ENCODE results near the gene SAMD9L.
A peak's percentile ranks its signal among the peaks of the same experiment; 100 is the strongest.

Gene SAMD9L

DNA sequence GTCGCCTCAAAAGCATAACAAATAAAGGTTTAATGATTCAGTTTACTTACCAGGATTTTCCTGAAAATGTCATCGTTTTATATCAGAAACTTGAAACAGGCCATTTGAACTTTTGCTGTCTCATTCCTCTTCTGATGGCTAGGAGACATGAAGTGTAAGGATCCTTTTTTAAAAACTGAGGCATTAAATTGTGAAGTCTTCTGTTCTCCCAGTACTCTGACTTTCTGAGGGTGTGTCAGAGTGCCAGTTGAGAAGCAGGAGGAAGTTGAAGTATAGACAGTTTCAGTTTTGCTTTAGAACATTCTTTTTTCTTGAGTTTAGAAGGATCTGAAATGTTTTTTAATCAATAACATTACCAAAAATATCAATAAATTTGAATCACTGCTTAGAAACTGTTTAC, at the start of gene SAMD9L:
Gene SAMD9L (minus strand): TSS at position 242 of the 400 bp plus-strand sequence. CDS start 12,414 bp downstream, outside the sequence.
- DNase-seq (ENCODE audit: low spot score) = peak; percentile 42
- FAIRE-seq = no peak

DNA sequence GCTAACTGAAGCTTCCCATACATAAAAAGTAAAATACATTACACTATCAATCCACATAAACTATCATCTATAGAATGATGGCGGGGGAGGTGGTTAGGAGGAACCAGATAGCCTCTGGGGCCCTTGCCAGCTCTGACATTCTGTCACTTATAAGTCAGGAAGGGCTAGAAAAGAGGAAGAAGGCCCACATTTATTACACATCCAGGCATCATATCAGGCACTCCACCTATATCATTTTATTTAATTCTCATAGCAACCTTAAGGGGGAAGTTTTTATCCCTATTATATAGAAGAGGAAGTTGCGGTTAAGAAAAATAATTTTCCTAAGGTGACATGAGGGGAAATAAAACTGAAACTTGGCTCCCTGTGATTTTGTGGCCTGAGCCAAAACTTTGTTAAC, 48.2 kb upstream of the SAMD9L start:
- FAIRE-seq = no peak
- DNase-seq (ENCODE audit: low spot score) = no peak

DNA sequence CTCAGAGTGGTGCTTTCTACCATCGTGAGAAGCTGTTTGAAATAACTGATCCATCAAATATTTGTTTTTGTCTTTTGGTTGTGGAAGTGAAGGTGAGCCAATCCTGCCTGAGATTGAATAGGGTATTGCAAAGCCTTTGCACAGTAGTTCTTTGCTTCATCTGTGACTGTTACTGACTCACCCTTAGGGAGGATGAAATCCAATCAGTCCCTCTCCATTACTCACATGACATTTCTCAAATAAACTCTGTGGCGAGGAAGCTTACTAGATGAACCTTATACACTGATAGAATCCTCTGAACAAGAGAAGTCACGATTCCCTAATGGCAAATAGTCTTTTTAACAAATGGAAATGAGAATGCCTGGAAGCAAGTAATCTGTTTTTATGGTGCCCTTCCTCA, 46.2 kb upstream of the SAMD9L start:
- peak; percentile 19 for DNase-seq (ENCODE audit: low spot score)
- no peak for FAIRE-seq

DNA sequence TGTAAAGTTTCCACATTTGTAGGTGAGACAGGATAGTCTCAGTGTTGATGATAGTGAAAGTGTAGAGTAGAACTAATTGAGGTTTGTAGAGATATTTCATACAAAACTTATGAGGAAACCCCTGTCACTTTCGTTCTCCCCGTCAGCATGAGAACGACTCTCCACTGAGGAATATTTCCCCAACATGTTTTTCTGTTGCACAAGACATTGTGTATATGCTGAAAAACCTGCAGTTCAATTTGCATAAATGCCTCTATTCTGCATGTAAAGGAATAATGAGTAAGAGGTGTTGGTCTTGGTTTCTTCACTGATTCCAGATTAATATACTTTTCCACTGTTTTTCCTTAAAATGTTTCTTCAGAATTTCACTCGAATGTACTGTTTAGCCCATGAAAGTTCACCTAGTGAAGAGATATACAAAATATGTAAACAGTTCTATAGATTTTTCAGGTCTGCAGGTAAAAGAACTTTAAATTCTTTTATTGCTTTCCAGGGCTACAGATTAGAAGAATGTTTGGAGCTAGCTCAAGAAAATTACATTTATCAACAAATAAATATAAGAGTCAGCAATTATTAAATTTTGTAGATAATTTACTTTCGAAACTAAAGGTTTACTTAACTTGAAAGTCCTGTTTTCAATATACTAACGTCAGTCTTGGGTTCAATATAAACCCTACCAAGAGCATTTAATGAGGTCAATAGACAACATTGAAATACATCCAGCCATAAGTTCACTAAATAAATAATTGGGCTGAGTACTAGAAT, 40.9 kb upstream of the SAMD9L start:
- no peak for DNase-seq (ENCODE audit: low spot score)
- no peak for FAIRE-seq

DNA sequence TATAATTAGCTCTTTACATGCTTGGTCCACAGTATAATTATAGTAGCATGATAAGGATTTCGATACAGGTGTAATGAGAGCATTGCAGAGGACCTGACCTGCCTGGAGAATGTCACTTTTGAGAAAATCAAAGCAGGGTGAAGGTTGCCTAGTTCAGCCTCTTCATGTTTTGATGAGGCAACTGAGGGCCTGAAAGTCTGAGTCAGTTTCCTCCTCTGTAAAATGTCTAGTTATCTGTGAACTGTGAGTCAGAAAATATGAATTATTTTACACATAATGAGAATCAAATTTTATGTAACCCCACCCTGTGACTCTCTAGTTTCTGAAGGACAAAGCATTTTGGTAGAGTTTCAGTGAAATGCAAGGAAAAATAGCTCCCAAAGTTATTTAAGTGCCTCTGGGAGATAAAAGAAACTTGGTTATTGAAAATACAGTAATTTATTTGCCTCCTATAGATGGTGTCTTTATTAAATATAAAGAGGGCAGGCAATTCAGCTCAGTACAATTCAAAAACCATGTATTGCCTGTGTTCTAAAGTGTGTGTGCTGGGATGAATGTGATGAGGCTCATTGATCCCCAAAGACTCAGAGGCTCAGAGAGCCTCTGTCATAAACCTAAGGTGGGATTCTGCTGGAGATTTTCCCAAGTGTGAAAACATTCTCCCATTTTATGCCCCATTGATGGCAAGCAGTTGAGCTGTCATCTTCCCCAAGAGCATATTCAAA, 37.3 kb upstream of the SAMD9L start:
- no peak for FAIRE-seq
- no peak for DNase-seq (ENCODE audit: low spot score)

DNA sequence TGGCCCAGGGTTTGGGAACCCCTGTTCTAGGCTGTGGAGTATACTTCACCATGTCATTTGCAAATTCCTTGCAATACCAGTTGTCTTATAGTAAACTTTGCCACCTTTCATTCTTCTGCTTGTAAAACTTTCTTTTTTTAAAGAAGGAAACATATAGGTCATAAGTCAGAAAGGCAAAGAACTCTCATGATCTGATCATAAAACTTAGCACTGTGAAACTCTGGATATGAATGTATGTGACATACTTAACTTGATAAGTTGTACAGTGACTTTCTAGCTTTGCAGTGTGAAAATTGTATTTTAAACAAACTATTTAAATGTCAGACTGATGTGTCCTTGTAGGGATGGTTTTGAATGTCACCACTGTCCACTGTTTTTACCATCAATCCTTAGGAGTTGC, 31.0 kb upstream of the SAMD9L start:
- no peak for DNase-seq (ENCODE audit: low spot score)
- FAIRE-seq = no peak

DNA sequence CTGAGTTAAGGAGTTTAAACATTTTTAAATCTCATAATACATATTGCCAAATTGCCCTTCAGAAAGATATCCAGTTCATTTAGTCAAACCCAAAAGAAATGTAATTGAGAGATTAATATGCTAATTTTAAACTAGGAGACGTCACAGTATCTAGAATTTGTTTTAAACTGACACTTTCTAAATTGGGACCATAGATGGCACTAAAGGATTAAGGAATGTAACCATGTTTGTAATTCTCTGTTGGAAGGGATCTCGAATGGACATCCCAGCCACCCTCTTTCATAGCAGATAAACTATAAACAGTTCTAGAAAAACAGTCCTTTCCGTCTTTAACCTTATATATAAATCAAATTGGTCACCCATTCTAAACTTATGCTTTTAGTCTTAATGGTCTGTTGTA, 30.0 kb upstream of the SAMD9L start:
- no peak for DNase-seq (ENCODE audit: low spot score)
- FAIRE-seq = no peak

DNA sequence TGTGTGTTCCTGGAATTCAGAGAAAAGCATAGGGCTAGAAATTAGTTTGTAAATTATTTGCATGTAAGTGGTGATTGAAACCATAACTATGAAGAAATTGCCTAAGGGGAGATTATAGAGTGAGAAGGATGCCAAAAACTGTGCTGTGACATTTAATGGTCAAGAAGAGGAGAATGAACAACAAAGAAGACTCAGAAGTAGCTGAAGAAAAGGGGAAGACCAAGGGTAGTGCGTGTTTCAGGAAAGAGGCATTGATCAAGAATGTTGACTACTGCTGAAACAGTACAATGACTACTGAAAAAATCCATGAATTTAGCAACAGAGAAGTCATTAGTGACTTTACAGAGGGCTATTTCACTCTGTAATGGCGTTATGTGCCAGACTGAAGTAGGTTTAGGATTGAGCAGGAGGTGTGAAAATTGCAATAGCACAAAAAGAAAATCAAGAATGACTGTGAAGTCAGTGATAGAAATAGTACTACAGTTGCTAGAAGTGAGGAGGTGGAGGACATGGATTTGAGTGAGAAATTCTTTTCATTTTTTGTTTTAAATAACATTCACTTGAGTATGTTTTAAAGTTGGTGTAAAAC, 28.9 kb upstream of the SAMD9L start:
- no peak for DNase-seq (ENCODE audit: low spot score)
- FAIRE-seq = no peak

DNA sequence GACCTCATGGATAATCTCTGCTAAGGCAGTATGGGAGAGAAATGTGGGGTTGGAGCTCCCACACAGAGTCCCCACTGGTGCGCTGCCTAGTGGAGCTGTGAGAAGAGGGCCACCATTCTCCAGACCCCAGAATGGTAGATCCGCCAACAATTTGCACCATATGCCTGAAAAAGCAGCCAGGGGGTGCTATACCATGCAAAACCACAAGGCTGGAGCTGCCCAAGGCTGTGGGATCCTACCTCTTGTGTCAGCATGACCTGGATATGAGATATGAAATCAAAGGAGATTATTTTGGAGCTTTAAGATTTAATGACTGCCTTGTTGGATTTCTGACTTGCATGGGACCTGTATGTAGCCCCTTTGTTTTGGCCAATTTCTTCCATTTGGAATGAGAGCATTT, 27.0 kb upstream of the SAMD9L start:
- FAIRE-seq = no peak

DNA sequence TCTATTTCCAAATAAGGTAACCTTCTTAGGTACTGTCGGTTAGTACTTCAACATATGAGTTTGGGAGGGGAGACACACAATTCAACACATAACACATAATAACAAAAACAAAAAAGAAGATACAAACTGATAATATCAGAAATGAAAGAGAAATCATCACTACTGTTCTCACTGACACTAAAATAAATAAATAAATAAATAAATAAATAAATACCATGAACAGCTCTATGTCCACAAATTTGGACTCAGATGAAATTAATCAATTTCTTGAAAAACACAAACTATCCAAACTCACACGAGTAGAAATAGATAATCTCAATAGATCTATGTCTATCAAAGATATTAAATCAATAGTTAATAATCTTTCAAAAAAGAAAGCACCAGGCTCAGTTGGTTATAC, 24.5 kb upstream of the SAMD9L start:
- DNase-seq (ENCODE audit: low spot score) = no peak
- FAIRE-seq = no peak

More for the DNA sequence above, 27.0 kb upstream of the SAMD9L start:
- DNase-seq (ENCODE audit: low spot score) = no peak

DNA sequence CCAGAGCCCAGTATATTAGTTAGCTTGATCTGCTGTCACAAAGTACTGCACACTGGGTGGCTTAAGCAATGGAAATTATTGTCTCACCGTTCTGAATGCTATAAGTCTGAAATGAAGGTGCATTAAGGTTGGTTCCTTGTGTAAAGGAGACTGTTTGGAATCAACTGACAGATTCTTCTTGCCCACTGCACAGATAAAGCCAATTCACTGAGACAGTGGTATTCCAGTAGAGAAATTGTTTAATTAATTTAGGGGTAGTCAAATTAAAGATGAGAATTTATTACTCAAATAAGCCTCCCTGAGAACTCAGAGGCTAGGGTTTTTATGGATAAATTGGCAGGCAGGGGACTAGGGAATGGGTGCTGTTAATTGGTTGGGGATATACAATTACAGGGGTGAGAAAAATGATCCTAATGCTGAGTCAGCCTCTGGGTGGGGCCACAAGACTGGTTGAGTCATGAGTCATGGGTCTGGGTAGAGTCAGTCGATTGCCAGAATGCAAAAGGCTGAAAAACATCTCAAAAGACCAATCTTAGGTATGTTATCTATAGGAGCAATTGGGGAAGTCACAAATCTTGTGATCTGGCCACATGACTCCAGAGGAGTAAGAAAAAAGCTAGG, 23.5 kb upstream of the SAMD9L start:
- no peak for FAIRE-seq
- DNase-seq (ENCODE audit: low spot score) = no peak

DNA sequence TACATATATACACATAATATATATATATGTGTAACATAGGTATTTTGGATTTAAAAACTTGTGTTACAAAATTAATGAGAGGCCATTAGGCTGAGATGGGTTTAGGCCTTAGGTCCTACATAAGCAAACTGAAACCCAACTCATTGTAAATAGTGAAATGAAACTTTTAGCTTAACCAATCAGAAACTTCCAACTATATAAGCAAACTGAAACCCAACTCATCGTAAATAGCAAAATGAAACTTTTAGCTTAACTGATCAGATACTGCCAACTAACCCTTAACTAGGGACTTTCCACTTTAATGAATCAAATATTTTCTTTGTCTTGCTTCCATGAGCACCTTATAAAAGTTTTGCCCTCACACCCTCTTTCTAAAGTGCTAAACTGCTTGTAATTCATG, 17.3 kb upstream of the SAMD9L start:
- FAIRE-seq = no peak

DNA sequence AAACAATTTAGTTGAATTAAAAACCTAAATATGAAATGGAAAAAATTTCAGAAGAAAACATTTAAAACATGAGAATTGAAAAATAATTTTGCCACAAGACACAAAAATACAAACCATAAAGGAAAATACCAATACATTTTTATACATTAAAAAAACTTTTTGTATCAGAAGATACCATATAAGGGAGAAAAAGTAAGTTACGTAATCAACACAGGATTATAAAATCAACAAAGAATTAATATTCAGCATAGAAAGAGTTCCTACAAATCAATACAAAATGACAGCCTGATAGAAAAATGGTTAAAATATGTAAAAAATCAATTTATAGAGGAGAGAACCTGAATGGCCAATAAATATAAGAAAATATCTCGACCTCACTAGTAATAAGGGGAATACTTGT, 16.6 kb upstream of the SAMD9L start:
- no peak for DNase-seq (ENCODE audit: low spot score)
- FAIRE-seq = peak; percentile 60

More for the DNA sequence above, 17.3 kb upstream of the SAMD9L start:
- no peak for DNase-seq (ENCODE audit: low spot score)

DNA sequence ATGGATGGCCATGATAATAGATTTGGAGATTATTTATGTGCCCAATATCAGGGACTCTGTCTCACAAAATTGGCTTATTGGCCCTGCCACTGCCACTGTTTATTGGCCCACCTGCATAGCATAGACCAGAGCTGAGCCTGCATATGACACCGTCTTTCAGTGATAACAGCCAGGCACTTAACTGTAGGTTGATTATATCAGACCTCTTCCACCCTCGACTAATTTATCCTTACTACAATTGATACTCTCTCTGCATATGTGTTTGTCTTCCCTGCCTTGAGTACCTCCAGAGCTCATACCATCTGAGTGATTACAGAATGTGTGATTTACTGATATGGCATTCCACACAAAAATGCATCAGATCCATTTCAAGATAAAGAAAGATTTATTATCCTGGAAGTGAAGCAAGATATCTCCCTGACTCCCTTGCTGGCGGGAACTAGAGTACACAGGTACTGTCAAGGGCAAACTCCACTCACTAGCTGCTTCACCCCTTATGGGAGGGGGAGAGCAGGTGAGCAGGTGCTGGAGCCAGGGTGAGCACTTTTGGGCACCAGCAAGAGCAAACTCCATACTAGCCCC, 13.1 kb upstream of the SAMD9L start:
- FAIRE-seq (no peak), DNase-seq (ENCODE audit: low spot score) (no peak)

DNA sequence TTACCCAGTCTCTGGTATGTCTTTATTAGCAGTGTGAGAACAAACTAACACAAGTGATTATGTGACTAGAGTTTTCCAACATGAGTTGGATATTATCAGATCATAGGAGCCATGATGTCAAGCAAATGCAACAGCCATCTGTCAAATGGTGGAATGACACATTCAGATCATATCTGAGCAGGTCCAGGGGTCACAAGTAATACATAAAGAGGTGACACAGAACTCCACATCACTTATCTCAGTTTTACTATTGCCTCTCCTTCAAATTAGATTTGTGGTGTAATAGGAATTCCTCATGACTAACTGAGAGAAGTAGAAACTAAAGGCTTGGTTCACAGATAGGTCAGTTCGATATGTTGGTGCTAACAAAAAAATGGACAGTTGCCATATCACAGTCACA, 12.2 kb upstream of the SAMD9L start:
- FAIRE-seq = no peak
- peak; percentile 43 for DNase-seq (ENCODE audit: low spot score)

DNA sequence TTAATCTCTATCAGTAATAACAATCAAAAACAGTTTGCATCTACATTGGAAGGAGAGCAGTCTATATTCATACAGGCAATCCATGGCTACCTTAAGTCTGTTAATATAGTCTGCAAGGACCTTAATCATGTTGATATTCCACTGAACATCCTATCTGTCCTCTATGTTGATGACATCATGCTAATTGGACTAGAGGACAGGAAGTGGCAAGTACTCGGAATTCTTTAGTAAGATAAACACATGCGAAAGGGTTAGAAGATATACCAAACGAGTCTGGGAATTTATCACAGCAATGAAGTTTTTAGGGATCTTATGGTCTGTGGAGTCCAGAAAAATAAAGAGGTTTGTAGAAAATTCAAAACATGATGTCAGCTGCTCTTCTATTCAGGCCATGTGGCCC, 11.3 kb upstream of the SAMD9L start:
- DNase-seq (ENCODE audit: low spot score) (no peak), FAIRE-seq (no peak)

DNA sequence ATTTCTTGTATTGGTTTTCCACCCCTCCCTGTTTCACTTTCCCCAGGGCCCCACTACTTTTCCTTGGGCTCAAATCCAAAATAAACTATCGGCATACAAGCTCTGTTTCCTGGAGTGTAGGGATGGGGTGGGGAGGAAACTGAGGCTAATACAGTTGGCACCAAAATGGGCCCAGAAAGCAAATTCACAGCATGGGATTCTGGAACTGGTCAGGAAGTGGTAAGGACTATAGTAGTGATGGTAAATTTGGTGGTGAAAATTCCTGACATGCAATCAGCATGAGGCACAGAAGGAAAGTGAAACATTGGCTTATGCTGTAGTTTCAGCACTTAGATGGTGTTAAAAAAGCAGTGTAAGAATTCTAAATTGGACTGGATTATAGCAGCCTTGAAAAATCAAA, 8.7 kb upstream of the SAMD9L start:
- FAIRE-seq (no peak), DNase-seq (ENCODE audit: low spot score) (peak; percentile 70)

DNA sequence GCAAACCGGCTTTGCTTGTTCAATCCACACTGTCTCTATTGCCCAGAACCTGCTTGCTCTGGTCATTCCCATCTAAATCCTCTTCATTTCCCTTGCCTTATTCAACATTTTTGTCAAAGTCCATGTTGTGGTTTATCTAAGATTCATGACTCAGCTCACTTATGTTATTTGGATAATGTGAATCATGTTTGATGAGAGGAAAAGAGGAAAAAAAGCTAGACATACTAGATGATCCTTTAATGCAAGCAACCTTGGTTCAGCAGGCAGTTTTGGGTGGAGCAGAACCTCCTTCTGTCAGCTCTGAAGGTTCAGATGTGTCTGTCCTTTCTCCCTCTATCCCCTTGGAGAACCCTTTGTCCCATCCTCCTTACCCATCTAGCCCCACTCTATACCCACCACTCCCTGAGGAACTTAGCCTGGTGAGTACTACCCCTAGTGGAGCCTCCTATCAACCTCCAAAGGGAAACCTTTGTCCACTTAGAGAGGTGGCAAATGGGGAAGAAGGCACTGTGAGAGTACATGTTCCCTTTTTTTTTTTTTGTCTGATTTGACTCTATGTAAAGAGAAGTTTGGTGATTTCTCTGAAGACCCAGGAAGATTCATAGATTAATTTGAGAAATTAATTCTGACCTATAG, 2.1 kb upstream of the SAMD9L start:
- DNase-seq (ENCODE audit: low spot score) (peak; percentile 66), FAIRE-seq (peak; percentile 79)

DNA sequence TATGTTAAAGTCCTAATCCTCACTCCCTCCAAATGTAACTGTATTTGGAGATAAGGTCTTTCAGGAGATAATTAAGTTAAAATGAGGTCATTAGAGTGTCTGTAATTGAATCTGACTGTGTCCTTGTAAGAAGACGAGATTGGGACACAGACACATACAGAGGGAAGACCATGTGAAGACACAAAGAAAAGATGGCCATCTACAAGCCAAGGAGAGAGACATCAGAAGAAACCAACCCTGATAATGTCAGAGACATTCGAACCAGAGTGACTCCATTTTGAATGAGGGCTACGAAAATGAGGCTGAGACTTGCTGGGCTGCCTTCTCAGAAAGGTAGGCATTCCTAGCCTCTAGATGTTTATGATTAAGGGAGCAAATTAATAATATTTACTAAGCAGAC, 542 bp upstream of the SAMD9L start:
- DNase-seq (ENCODE audit: low spot score) (no peak), FAIRE-seq (no peak)

DNA sequence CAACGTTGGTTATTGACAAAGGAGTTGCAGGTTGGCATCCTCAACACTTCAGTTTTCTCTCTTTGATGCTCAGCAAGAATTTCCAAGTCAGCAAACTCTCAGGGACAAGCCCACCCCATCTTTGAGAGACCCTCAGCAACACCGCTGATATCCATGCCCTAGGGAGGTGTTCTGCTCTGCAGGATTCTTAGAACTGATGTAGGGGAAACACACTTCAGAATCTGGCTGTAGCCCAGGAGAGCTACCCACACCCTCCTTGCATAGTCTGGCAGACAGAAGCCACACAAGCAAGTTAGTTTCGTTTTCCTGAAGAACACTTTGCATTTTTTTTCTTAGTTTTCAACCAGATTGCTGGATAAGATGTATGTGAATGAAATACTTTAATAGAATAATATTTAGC, 822 bp downstream of the SAMD9L start:
- peak; percentile 40 for DNase-seq (ENCODE audit: low spot score)
- FAIRE-seq = peak; percentile 74

DNA sequence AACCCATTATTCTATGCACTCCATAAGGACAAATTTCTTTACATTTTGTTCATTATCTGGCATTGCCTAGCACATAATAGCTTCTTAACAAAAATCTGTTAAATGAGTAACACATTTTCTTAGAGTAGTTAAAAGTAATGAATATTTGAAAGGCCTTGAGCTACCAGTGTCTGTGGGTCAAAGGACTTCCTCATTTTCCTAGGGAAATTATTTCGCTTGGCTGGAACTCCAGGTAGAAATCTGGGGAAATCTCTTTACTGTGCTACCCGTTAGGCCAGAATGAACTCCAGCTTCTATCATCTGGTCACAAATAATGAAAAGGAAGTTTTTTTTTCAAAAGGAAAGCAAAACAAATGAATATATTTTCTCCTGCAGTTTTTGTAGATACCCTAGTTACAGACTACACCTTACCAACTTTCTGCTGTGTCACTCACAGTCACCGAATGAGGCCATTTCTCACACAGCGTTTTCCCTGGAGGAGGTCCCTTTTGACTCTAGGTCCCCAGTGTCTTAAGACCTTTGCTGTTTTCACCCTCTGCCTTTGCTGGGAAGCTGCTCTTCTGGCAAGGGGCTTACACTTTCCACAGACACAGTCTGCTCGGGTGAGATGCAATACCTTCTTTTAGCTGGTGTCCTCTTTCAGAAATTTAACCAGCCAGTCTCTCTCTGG, 1.6 kb downstream of the SAMD9L start:
- no peak for DNase-seq (ENCODE audit: low spot score)
- FAIRE-seq = no peak
